ENCODE data around the gene MAST4.

Gene MAST4

GRCh38 chr5:66864240-66864884 is 268.2 kb downstream of the MAST4 start:
- Histone ChIP-seq H3K27ac (no peak overlapping the region), H3K9me3 (ENCODE audit: low read depth, low read length) (no peaks in the 10 kb centered on the region), H3K9ac (ENCODE audit: insufficient read length) (no peak overlapping the region), H3K4me3 (no peak overlapping the region), H3K36me3 (ENCODE audit: insufficient read depth, low read length) (no peaks in the 10 kb centered on the region)
- no peak for TF ChIP-seq FOXP2 (optimal IDR thresholded peaks at IDR 0.05; ENCODE audit: control extremely low read depth, extremely low read length, insufficient read depth)
- no peak for TF ChIP-seq POLR2AphosphoS5 (IDR thresholded peaks at IDR 0.05; ENCODE audit: borderline replicate concordance, low read depth, low read length)
- no peak for TF ChIP-seq EZH2 (IDR thresholded peaks at IDR 0.05)
- DNase-seq (ENCODE audit: low read depth, low spot score), result no peak

- H3K4me3 ChIP-seq, result no peak overlapping the region
- no peaks in the 10 kb centered on the region for H3K9me3 ChIP-seq (ENCODE audit: low read depth, low read length)
- no peak overlapping the region for H3K27ac ChIP-seq
- TF ChIP-seq FOXP2 (optimal IDR thresholded peaks at IDR 0.05; ENCODE audit: control extremely low read depth, extremely low read length, insufficient read depth) (no peak), POLR2AphosphoS5 (IDR thresholded peaks at IDR 0.05; ENCODE audit: borderline replicate concordance, low read depth, low read length) (no peak), EZH2 (IDR thresholded peaks at IDR 0.05) (no peak)
- no peak overlapping the region for H3K9ac ChIP-seq (ENCODE audit: insufficient read length)
- H3K36me3 ChIP-seq (ENCODE audit: insufficient read depth, low read length), result no peaks in the 10 kb centered on the region
- no peak for DNase-seq (ENCODE audit: low read depth, low spot score)
Measured at GRCh38 chr5:66867618-66868322, 271.6 kb downstream of the MAST4 start.

- DNase-seq (ENCODE audit: low read depth, low spot score), result no peak
- Histone ChIP-seq H3K36me3 (ENCODE audit: insufficient read depth, low read length) (no peaks in the 10 kb centered on the region), H3K9ac (ENCODE audit: insufficient read length) (no peak overlapping the region), H3K27ac (no peak overlapping the region), H3K4me3 (no peak overlapping the region), H3K9me3 (ENCODE audit: low read depth, low read length) (no peaks in the 10 kb centered on the region)
- TF ChIP-seq POLR2AphosphoS5 (IDR thresholded peaks at IDR 0.05; ENCODE audit: borderline replicate concordance, low read depth, low read length) (no peak), EZH2 (IDR thresholded peaks at IDR 0.05) (no peak), FOXP2 (optimal IDR thresholded peaks at IDR 0.05; ENCODE audit: control extremely low read depth, extremely low read length, insufficient read depth) (no peak)
Measured at GRCh38 chr5:66869347-66869746, 273.2 kb downstream of the MAST4 start.

GRCh38 chr5:66870708-66871107 is 274.5 kb downstream of the MAST4 start:
- H3K4me3 ChIP-seq, result no peak overlapping the region
- H3K9me3 ChIP-seq (ENCODE audit: low read depth, low read length), result no peaks in the 10 kb centered on the region
- H3K36me3 ChIP-seq (ENCODE audit: insufficient read depth, low read length), result no peaks in the 10 kb centered on the region
- DNase-seq (ENCODE audit: low read depth, low spot score), result no peak
- no peak overlapping the region for H3K27ac ChIP-seq
- no peak overlapping the region for H3K9ac ChIP-seq (ENCODE audit: insufficient read length)
- TF ChIP-seq EZH2 (IDR thresholded peaks at IDR 0.05), result no peak
- TF ChIP-seq POLR2AphosphoS5 (IDR thresholded peaks at IDR 0.05; ENCODE audit: borderline replicate concordance, low read depth, low read length), result no peak
- no peak for TF ChIP-seq FOXP2 (optimal IDR thresholded peaks at IDR 0.05; ENCODE audit: control extremely low read depth, extremely low read length, insufficient read depth)

- no peak for DNase-seq (ENCODE audit: low read depth, low spot score)
- Histone ChIP-seq H3K9me3 (ENCODE audit: low read depth, low read length) (no peaks in the 10 kb centered on the region), H3K36me3 (ENCODE audit: insufficient read depth, low read length) (no peaks in the 10 kb centered on the region), H3K4me3 (no peak overlapping the region), H3K9ac (ENCODE audit: insufficient read length) (no peak overlapping the region), H3K27ac (no peak overlapping the region)
- TF ChIP-seq FOXP2 (optimal IDR thresholded peaks at IDR 0.05; ENCODE audit: control extremely low read depth, extremely low read length, insufficient read depth) (no peak), EZH2 (IDR thresholded peaks at IDR 0.05) (no peak), POLR2AphosphoS5 (IDR thresholded peaks at IDR 0.05; ENCODE audit: borderline replicate concordance, low read depth, low read length) (no peak)
Measured at GRCh38 chr5:66871651-66872050, 275.5 kb downstream of the MAST4 start.

- H3K27ac ChIP-seq, result no peak overlapping the region
- TF ChIP-seq POLR2AphosphoS5 (IDR thresholded peaks at IDR 0.05; ENCODE audit: borderline replicate concordance, low read depth, low read length), result no peak
- TF ChIP-seq FOXP2 (optimal IDR thresholded peaks at IDR 0.05; ENCODE audit: control extremely low read depth, extremely low read length, insufficient read depth), result no peak
- no peak for TF ChIP-seq EZH2 (IDR thresholded peaks at IDR 0.05)
- H3K9me3 ChIP-seq (ENCODE audit: low read depth, low read length), result no peaks in the 10 kb centered on the region
- no peak overlapping the region for H3K4me3 ChIP-seq
- no peak overlapping the region for H3K9ac ChIP-seq (ENCODE audit: insufficient read length)
- H3K36me3 ChIP-seq (ENCODE audit: insufficient read depth, low read length), result no peaks in the 10 kb centered on the region
- DNase-seq (ENCODE audit: low read depth, low spot score), result no peak
Measured at GRCh38 chr5:66872736-66873331, 276.6 kb downstream of the MAST4 start.

GRCh38 chr5:66874004-66874403 is 277.8 kb downstream of the MAST4 start:
- TF ChIP-seq POLR2AphosphoS5 (IDR thresholded peaks at IDR 0.05; ENCODE audit: borderline replicate concordance, low read depth, low read length) (no peak), FOXP2 (optimal IDR thresholded peaks at IDR 0.05; ENCODE audit: control extremely low read depth, extremely low read length, insufficient read depth) (no peak), EZH2 (IDR thresholded peaks at IDR 0.05) (no peak)
- Histone ChIP-seq H3K36me3 (ENCODE audit: insufficient read depth, low read length) (no peaks in the 10 kb centered on the region), H3K4me3 (no peak overlapping the region), H3K9ac (ENCODE audit: insufficient read length) (no peak overlapping the region), H3K27ac (no peak overlapping the region), H3K9me3 (ENCODE audit: low read depth, low read length) (no peaks in the 10 kb centered on the region)
- no peak for DNase-seq (ENCODE audit: low read depth, low spot score)

- H3K9ac ChIP-seq (ENCODE audit: insufficient read length), result no peak overlapping the region
- no peaks in the 10 kb centered on the region for H3K36me3 ChIP-seq (ENCODE audit: insufficient read depth, low read length)
- H3K9me3 ChIP-seq (ENCODE audit: low read depth, low read length), result no peaks in the 10 kb centered on the region
- no peak overlapping the region for H3K4me3 ChIP-seq
- no peak for DNase-seq (ENCODE audit: low read depth, low spot score)
- H3K27ac ChIP-seq, result no peak overlapping the region
- TF ChIP-seq EZH2 (IDR thresholded peaks at IDR 0.05) (no peak), POLR2AphosphoS5 (IDR thresholded peaks at IDR 0.05; ENCODE audit: borderline replicate concordance, low read depth, low read length) (no peak), FOXP2 (optimal IDR thresholded peaks at IDR 0.05; ENCODE audit: control extremely low read depth, extremely low read length, insufficient read depth) (no peak)
Measured at GRCh38 chr5:66875315-66875714, 279.1 kb downstream of the MAST4 start.

All from SK-N-MC (cell line).